Neural crest cell (in vitro differentiated cells): ENCODE measurements around the gene C11orf21. TPM values are rescaled to one million over a fixed set of nuclear protein-coding genes. Genes with fewer than 3 reads are reported as not detected.

Source experiments
- DNase-seq: peaks from one replicate; pipeline ENCODE4 v3.0.0; 2021; ENCODE audit warnings: low read depth, mixed read lengths, low spot score
- H3K27ac Mint-ChIP-seq: one replicate; pipeline ENCODE4 v1.8.0; 2021; ENCODE audit warnings: mild to moderate bottlenecking, mixed read lengths; ENCODE audit not compliant: unreplicated experiment
- H3K27me3 Mint-ChIP-seq: 2 replicates; pipeline ENCODE4 v1.8.0; 2021; ENCODE audit warnings: low read depth, mild to moderate bottlenecking, mixed read lengths
- H3K36me3 Mint-ChIP-seq: 2 replicates; pipeline ENCODE4 v1.8.0; 2021; ENCODE audit warnings: low read depth, mild to moderate bottlenecking, mixed read lengths
- H3K4me1 Mint-ChIP-seq: 2 replicates; pipeline ENCODE4 v1.8.0; 2021; ENCODE audit warnings: mixed read lengths
- H3K4me3 Mint-ChIP-seq: one replicate; pipeline ENCODE4 v1.8.0; 2021; ENCODE audit warnings: mild to moderate bottlenecking, mixed read lengths
- H3K9me3 Mint-ChIP-seq: 2 replicates; pipeline ENCODE4 v1.8.0; 2021; ENCODE audit warnings: mixed read lengths
- total RNA-seq: library from RNA; stranded (reverse); gene quantifications from 2 replicates; pipeline ENCODE4 v1.2.1, GENCODE V29; 2021
- TF ChIP-seq, protein P1 (sequence below): fragments of 200-600 bp; sonication (generic); conservative IDR thresholded peaks from 2 replicates; pipeline ENCODE4 v1.5.0; 2021; ENCODE audit warnings: antibody characterized with exemption, mild to moderate bottlenecking

C11orf21 gene
- total RNA-seq, 1 donor from 2014 or later = not detected

DNA sequence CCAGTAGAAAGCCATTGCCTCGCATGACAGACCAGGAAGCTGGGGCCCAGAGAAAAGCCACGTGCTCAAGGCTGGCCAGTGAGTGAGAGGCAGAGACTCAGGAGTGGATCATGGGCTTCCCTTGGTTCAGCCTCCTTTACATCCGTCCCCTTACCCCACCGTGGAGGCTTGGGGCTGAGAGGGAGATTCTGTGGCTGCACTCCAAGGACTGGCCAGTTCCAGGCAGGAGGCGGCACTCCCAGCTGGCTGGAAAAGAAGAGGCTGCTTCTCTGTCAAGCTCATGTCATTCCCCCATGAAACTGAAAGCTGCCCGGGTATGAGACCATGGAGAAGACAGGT, 24.7 kb downstream of the C11orf21 start:
- TF ChIP-seq, protein P1, sequence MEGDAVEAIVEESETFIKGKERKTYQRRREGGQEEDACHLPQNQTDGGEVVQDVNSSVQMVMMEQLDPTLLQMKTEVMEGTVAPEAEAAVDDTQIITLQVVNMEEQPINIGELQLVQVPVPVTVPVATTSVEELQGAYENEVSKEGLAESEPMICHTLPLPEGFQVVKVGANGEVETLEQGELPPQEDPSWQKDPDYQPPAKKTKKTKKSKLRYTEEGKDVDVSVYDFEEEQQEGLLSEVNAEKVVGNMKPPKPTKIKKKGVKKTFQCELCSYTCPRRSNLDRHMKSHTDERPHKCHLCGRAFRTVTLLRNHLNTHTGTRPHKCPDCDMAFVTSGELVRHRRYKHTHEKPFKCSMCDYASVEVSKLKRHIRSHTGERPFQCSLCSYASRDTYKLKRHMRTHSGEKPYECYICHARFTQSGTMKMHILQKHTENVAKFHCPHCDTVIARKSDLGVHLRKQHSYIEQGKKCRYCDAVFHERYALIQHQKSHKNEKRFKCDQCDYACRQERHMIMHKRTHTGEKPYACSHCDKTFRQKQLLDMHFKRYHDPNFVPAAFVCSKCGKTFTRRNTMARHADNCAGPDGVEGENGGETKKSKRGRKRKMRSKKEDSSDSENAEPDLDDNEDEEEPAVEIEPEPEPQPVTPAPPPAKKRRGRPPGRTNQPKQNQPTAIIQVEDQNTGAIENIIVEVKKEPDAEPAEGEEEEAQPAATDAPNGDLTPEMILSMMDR = no peak
- no peak overlapping the region for H3K27ac Mint-ChIP-seq
- H3K36me3 Mint-ChIP-seq = peaks cover 4% of the 10 kb centered on the region
- peaks cover 35% of the 10 kb centered on the region for H3K27me3 Mint-ChIP-seq
- no peak overlapping the region for H3K4me3 Mint-ChIP-seq
- DNase-seq = no peak
- H3K9me3 Mint-ChIP-seq = peaks cover 8% of the 10 kb centered on the region
- H3K4me1 Mint-ChIP-seq = no peaks in the 10 kb centered on the region

DNA sequence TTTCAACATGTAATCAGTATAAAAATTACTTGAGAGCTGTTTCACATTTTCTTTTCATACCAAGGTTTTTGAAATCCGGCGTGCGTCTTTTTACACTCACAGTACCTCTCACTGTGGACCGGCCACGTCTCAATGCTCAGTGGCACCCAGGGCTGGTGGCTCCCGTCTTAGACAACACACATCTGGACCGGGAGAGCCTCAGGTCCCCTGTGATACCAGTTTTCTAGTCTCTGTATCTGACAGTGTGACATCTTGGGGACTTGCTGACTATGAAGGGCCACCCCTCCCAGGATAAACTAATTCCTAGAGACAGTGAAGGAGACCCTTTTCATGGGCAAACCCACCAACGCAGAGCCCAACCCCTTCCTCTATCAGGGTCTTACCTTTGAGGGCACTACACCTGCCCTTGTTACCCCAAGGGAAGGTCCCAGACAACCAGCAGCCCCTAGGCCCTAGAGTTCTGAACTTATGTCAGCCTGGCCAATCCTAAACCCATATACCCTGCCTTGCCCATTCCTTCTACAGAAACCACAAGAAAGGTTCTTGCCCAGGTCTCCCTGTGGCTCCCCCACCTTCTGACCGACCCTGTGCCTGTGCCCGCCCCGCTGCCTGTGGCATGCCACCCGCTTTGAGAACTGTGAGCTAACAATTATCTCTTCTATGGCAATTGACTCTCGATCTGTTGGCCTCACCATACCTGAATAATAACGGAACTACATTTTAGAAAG, 25.3 kb downstream of the C11orf21 start:
- peaks cover 4% of the 10 kb centered on the region for H3K36me3 Mint-ChIP-seq
- TF ChIP-seq, protein P1 = no peak

DNA sequence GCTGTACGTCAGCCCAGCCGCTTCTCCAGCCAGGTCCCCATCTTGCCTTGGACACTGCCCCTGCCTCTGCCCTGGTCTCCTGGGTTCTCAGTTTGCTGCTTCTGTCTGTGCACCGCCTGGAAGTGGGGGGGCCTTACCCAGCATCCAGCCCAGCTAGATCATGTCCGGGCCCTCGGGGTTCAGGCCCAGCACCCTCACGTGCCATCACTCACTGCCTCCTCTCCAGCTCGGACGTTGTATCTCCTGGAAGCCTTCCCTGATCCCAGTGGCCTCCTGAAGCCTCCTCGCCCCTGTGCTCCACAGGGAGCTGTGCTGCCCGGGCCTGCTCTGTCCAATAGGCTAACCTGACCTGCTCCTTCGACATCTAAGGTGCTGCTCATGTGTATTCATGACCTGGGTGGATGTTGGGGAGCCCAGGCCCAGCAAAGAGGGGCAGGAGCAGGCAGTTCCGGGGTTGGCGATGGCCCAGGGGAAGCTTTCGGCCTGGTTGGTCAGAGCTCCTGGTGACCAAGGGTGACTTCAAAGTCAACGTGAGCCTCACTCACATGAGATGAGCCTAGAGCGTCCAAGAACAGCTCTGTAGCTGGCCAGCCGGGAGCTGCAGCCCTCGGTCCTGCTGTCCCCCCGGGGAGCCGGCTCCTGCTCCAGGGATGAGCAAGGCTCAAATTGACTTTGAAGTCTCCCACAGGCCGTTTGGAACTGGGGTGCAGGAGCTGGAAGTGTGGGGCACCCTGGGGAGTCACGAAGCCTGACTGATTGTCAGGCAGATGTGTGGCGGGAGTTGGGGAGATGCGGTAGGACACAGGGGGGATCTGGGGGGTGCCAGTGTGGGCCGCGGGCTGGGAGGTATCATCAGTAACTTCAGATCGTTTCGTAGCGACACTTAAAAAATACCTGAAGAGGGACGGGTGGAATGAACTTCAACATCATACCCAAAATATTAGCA, 26.1 kb downstream of the C11orf21 start:
- Mint-ChIP-seq H3K36me3 (peaks cover 4% of the 10 kb centered on the region), H3K27ac (no peak overlapping the region), H3K27me3 (peaks cover 41% of the 10 kb centered on the region), H3K4me1 (no peaks in the 10 kb centered on the region), H3K9me3 (peaks cover 8% of the 10 kb centered on the region), H3K4me3 (no peak overlapping the region)
- TF ChIP-seq, protein P1 = no peak
- DNase-seq = no peak

More for the DNA sequence above, 25.3 kb downstream of the C11orf21 start:
- Mint-ChIP-seq H3K27ac (no peak overlapping the region), H3K27me3 (peaks cover 38% of the 10 kb centered on the region), H3K9me3 (peaks cover 8% of the 10 kb centered on the region), H3K4me1 (no peaks in the 10 kb centered on the region), H3K4me3 (no peak overlapping the region)
- no peak for DNase-seq

DNA sequence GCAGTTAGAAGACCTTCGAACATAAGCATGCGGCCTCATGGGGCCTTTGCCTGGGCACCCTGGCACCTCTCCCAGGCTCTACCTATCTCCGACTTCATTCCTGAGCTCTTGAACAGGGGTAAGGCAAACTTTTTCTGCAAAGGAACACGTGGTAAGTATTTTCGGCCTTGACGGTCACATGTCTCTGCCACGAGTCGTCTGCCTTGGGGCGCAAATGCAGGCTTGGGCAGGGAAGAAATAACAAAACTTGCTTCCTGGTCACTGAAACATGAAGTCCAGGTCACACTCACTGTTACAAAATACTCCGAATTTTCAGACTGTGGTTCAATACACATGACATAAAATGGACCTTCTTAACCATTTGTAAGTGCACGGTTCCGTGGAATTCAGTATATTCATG, 27.9 kb downstream of the C11orf21 start:
- DNase-seq = no peak
- Mint-ChIP-seq H3K27me3 (peaks cover 48% of the 10 kb centered on the region), H3K36me3 (peaks cover under 1% of the 10 kb centered on the region), H3K4me1 (no peaks in the 10 kb centered on the region), H3K9me3 (peaks cover under 1% of the 10 kb centered on the region), H3K27ac (no peak overlapping the region), H3K4me3 (no peak overlapping the region)
- TF ChIP-seq, protein P1 = no peak

DNA sequence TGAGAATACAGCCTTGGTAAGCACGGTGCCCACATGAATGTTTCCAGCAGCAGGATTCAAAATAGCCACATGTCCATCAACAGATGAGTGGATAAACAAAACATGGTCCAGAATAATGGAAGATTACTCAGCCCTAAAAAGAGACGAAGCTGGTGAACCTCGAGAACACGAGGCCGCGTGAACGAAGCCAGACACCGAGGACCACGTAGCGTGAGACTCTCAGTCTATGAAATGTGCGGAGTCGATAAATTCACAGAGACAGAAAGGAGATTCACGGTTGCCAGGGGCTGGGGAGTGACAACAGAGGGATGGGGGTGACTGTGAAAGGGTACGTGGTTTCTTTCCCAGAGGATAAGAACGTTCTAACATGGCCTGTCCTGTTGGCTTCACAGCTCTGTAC, 28.4 kb downstream of the C11orf21 start:
- Mint-ChIP-seq H3K36me3 (no peaks in the 10 kb centered on the region), H3K27me3 (peaks cover 52% of the 10 kb centered on the region), H3K4me3 (no peak overlapping the region), H3K4me1 (peaks cover 4% of the 10 kb centered on the region), H3K27ac (no peak overlapping the region), H3K9me3 (no peaks in the 10 kb centered on the region)
- TF ChIP-seq, protein P1 = no peak
- DNase-seq = no peak
